Small intestine (tissue), 7 donors: ENCODE data around the gene ABCA1. TPM values are rescaled to one million over a fixed set of nuclear protein-coding genes. Genes with fewer than 3 reads are reported as not detected.

ENCODE experiments used
- DNase-seq, 2 donors: peaks; one replicate each; pipeline versions ENCODE4 v3.0.0 to v3.0.0-alpha.2; 2013
- FAIRE-seq: peaks from 2 replicates; lab custom pipeline; 2012; peaks lifted over from hg19 to GRCh38; lab: Jason Lieb, UNC
- H3K27ac ChIP-seq, 3 donors: one replicate each; pipeline ENCODE4 v1.5.1; 2013; ENCODE audit warnings: low read length in 2 of 3, mild to moderate bottlenecking in 2 of 3, control low read depth in 1 of 3, inconsistent platforms in 1 of 3, low read depth in 1 of 3, moderate library complexity in 1 of 3
- H3K27me3 ChIP-seq, 3 donors: one replicate each; pipeline ENCODE4 v1.6.1; 2013; ENCODE audit warnings: low read length in 3 of 3, inconsistent platforms in 1 of 3; ENCODE audit not compliant: control insufficient read depth in 3 of 3, insufficient read depth in 3 of 3
- H3K36me3 ChIP-seq, 3 donors: one replicate each; pipeline ENCODE4 v1.6.1; 2013; ENCODE audit warnings: low read length in 3 of 3, inconsistent platforms in 1 of 3, low read depth in 1 of 3, mild to moderate bottlenecking in 1 of 3, moderate library complexity in 1 of 3; ENCODE audit not compliant: control insufficient read depth in 3 of 3, insufficient read depth in 2 of 3
- H3K4me1 ChIP-seq, 3 donors: one replicate each; pipeline ENCODE4 v1.6.1; 2013; ENCODE audit warnings: low read length in 2 of 3, inconsistent platforms in 1 of 3, low read depth in 1 of 3, mild to moderate bottlenecking in 1 of 3, moderate library complexity in 1 of 3; ENCODE audit not compliant: control insufficient read depth in 3 of 3, insufficient read depth in 2 of 3
- H3K4me3 ChIP-seq, 3 donors: one replicate each; pipeline ENCODE4 v1.5.1; 2013; ENCODE audit warnings: low read length in 3 of 3, control low read depth in 1 of 3, inconsistent platforms in 1 of 3, low read depth in 1 of 3, mild to moderate bottlenecking in 1 of 3, moderate library complexity in 1 of 3
- H3K9me3 ChIP-seq, 2 donors: one replicate each; pipeline ENCODE4 v1.6.1; 2013; ENCODE audit warnings: low read depth in 1 of 2, low read length in 1 of 2; ENCODE audit not compliant: control insufficient read depth in 2 of 2, insufficient read depth in 1 of 2
- WGBS, 3 donors: extraction: QIAGEN DNeasy Blood & Tissue Kit; methylation state at CpG; one replicate each; pipeline ENCODE4 v1.1.7; 2013; 5-methylcytosine and 5-hydroxymethylcytosine counted together
- polyA plus RNA-seq, 4 donors: library from polyadenylated mRNA; stranded (reverse) in 3 of 4; unstranded in 1 of 4; fragments of 200-250 nt in 3 of 4; fragments of 120-200 nt in 1 of 4; gene quantifications; one replicate each; pipeline versions ENCODE4 v1.2.1 to v1.2.3, GENCODE V29; 2013
- donor health status: healthy with polysubstance abuse.
- donor health status: control.
- donor health status: control.
- donor health status: Bipolar disorder and iron deficiency.
- donor health status: healthy.

The ABCA1 gene
- polyA plus RNA-seq, 4 donors: 1.6 to 7.1 (median 3.1) TPM

- DNase-seq: no peak
- Histone ChIP-seq H3K9me3 (no peaks in the 10 kb centered on the region), H3K36me3 (peaks cover 3 to 38% (median 3%) of the 10 kb centered on the region in 3 donors), H3K27me3 (no peaks in the 10 kb centered on the region), H3K4me1 (peaks cover 0 to 12% (median 0%) of the 10 kb centered on the region in 3 donors), H3K4me3 (no peak overlapping the region), H3K27ac (no peak overlapping the region)
- FAIRE-seq: no peak
- 88 to 93% (median 91%) methylated on average over 3 of the region's 3 CpGs for WGBS, 3 donors
These were observed 92.8 kb downstream of the ABCA1 start for GRCh38 chr9:104835161-104835560.

DNA sequence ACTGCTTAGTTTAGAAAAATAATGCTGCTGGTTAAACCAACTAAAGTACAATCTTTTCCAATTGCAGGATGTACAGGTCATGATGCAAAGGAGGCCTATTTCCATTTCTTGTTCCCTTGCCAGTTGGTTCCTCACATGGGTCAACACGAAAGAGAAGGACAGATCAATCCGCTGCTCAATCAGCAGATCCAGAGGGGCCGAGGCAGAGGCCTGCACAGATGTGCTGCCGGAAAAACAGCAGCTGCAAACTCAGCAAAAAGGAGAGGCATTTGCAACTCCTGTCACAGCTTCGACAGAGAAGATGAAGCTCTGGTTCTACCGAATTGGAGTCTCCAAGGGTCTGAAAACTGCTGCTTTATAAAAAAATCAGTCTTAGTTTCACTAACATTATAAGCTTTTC lies 94.3 kb downstream of the ABCA1 start:
- DNase-seq (no peak), FAIRE-seq (no peak)
- H3K27ac ChIP-seq: no peak overlapping the region
- H3K4me1 ChIP-seq: peaks cover 0 to 12% (median 0%) of the 10 kb centered on the region in 3 donors
- peaks cover 3 to 37% (median 6%) of the 10 kb centered on the region in 3 donors for H3K36me3 ChIP-seq
- H3K27me3 ChIP-seq: no peaks in the 10 kb centered on the region
- H3K9me3 ChIP-seq: no peaks in the 10 kb centered on the region
- 82 to 94% (median 94%) methylated on average over 6 of the region's 6 CpGs for WGBS, 3 donors
- H3K4me3 ChIP-seq: no peak overlapping the region

DNA sequence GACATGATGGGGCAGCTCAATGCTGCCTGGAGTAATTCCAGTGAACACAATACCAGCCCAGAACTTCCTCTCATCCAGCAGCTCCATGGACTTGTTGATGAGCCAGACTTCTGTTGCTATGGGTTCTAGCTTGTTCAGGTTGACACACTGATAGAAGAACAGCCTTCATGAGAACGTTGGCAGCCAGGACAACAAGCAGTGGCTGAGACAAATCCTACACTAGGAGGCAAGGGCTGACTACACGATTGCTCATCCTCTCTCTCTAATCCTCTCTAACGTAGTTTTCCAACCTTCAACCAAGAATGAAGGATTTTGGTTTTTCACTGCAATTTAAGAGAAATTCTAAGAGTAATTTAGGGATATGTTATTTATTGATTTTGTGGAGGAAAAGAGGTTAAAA lies 96.3 kb downstream of the ABCA1 start:
- Histone ChIP-seq H3K9me3 (no peaks in the 10 kb centered on the region), H3K36me3 (peaks cover 8 to 45% (median 11%) of the 10 kb centered on the region in 3 donors), H3K4me3 (no peak overlapping the region), H3K27ac (no peak overlapping the region), H3K27me3 (no peaks in the 10 kb centered on the region), H3K4me1 (peaks cover 0 to 7% (median 0%) of the 10 kb centered on the region in 3 donors)
- DNase-seq: no peak
- FAIRE-seq: no peak
- 82 to 88% (median 84%) methylated on average over 3 of the region's 3 CpGs for WGBS, 3 donors

DNA sequence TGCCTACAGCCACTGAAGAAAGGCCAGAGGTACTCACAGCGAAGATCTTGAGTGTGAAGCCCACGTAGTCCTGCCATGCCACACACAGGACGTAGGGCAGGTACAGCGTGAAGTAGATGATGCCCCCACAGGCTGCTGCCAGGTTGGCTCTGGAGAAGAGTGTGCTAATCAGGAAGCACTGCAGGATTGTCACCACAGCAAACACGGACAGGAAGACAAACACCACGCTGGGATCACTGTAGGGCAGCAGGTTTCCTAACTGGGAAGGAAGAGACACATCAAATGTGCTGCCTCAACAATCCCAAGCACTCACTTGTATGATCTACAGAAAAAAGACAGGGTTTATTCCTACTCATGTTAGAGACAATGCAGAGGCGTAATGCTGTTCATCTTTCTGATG lies 101.0 kb downstream of the ABCA1 start:
- Histone ChIP-seq H3K27ac (no peak overlapping the region), H3K9me3 (no peaks in the 10 kb centered on the region), H3K36me3 (peaks cover 11 to 49% (median 12%) of the 10 kb centered on the region in 3 donors), H3K4me1 (no peaks in the 10 kb centered on the region), H3K4me3 (no peak overlapping the region), H3K27me3 (no peaks in the 10 kb centered on the region)
- DNase-seq (no peak), FAIRE-seq (no peak)
- WGBS, 3 donors: 87% methylated on average over 7 of the region's 7 CpGs

- FAIRE-seq (no peak), DNase-seq (no peak)
- Histone ChIP-seq H3K4me3 (no peak overlapping the region), H3K27ac (no peak overlapping the region), H3K27me3 (no peaks in the 10 kb centered on the region), H3K36me3 (peaks cover 11 to 50% (median 12%) of the 10 kb centered on the region in 3 donors), H3K9me3 (no peaks in the 10 kb centered on the region), H3K4me1 (no peaks in the 10 kb centered on the region)
- 84 to 87% (median 85%) methylated on average over 3 of the region's 3 CpGs for WGBS, 3 donors
These were observed 101.7 kb downstream of the ABCA1 start for GRCh38 chr9:104826079-104826775.

- Histone ChIP-seq H3K4me3 (no peak overlapping the region), H3K9me3 (peaks cover 0 to 4% of the 10 kb centered on the region in 2 donors), H3K27ac (no peak overlapping the region), H3K36me3 (peaks cover 11 to 65% (median 13%) of the 10 kb centered on the region in 3 donors), H3K27me3 (no peaks in the 10 kb centered on the region), H3K4me1 (no peaks in the 10 kb centered on the region)
- 94 to 95% (median 95%) methylated on average over 4 of the region's 4 CpGs for WGBS, 3 donors
- DNase-seq: no peak
- FAIRE-seq: no peak
These were observed 107.6 kb downstream of the ABCA1 start for GRCh38 chr9:104820336-104820735.

DNA sequence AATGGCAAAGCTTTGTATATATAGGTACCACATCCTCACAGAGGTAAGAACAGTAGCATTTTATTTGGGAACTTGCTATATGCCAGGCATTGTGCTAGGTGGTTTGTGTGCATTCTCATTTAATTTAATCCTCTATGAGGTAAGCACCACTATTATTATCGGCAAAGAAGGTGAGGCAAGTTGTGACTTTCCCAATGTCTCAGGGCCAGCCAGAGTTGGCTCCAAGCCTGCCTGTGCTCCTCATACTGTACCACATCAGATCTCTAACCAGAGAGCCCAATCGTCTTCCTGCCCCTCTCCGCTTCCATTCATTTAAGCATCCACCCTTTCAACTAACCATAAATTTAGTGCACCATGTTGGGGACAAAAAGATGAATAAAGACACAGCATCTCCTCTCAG lies 108.9 kb downstream of the ABCA1 start:
- Histone ChIP-seq H3K27ac (no peak overlapping the region), H3K27me3 (no peaks in the 10 kb centered on the region), H3K4me1 (no peaks in the 10 kb centered on the region), H3K4me3 (no peak overlapping the region), H3K36me3 (peaks cover 11 to 61% (median 13%) of the 10 kb centered on the region in 3 donors), H3K9me3 (peaks cover 0 to 4% of the 10 kb centered on the region in 2 donors)
- DNase-seq (no peak), FAIRE-seq (no peak)
- WGBS, 3 donors: 91 to 93% (median 93%) methylated on average over 3 of the region's 3 CpGs

DNA sequence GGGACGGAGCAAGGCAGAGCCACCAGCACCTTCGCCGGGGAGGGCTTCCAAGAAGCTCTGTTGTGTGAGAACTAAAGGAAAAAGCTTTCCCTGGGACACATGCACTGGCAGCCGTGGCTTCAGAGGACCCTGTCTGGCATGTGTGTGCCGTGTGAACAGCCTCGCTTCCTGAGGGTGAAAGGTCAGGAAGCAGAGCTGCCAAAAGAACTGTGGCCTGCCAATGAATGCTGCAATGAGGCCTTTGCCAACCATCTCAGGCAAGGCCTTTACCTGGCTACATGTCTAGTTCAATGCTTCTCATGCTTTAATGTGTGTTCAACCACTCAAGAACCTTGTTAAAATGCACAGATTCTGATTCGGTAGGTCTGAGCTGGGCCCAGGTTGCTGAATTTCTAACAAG lies 110.5 kb downstream of the ABCA1 start:
- no peaks in the 10 kb centered on the region for H3K27me3 ChIP-seq
- H3K9me3 ChIP-seq: peaks cover 0 to 4% of the 10 kb centered on the region in 2 donors
- FAIRE-seq (no peak), DNase-seq (no peak)
- 75 to 86% (median 86%) methylated on average over 7 of the region's 7 CpGs for WGBS, 3 donors
- no peak overlapping the region for H3K27ac ChIP-seq
- H3K4me1 ChIP-seq: no peaks in the 10 kb centered on the region
- H3K4me3 ChIP-seq: no peak overlapping the region
- peaks cover 10 to 62% (median 16%) of the 10 kb centered on the region in 3 donors for H3K36me3 ChIP-seq
